ENCODE data around the gene NFKBIZ.
A peak's percentile ranks its signal among the peaks of the same experiment; 100 is the strongest.

The NFKBIZ gene

DNA sequence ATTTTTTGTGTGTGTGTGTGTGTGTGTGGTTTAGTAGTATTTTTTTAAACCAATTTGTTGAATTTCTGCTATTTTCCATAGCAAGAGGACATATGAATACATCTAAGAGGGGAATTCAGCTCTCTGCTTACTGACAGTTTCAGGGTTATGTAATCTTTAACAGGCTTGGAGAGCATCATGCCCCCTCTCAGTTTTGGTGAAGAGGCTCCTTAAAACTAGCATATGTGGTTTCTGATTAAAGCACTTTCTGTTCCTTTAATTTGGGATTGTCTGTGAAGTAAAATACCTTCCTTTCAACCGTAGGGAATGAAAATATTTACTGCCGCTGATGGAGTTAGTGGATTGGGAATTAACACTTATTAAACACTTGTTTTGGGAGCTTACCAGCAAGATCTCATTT, 19.4 kb upstream of the NFKBIZ start:
- TF ChIP-seq CTCF (conservative IDR thresholded peaks at IDR 0.05; ENCODE audit: control insufficient read depth, insufficient read depth, low read depth, low read length): no peak
- H3K4me3 ChIP-seq (ENCODE audit: control insufficient read depth, low read depth, low read length): no peak overlapping the region

DNA sequence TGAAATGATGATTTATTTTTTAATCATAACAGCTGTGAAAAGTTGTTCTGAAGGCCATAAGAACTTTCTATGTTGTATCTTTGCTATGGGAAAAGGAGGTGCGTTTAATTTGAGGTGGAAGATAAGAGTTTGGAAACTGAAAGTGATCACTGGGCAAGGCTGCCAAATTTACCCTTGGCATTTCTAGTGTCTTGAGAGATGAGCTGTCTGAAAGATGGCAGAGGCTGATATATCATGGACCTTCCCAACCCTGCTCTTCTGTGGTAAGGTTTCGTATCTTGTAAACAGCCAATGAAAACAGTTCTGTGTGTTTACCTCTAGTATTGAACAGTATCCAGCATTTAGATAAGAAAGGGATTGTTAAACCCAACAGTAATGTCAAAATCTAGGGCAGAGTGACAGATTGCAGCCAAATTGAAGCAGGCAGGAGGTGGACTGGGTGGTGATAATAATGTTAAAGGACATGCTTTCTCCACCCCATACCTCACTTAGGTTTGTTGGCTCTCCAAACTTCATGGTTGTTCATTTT, 15.8 kb upstream of the NFKBIZ start:
- H3K4me3 ChIP-seq (ENCODE audit: control insufficient read depth, low read depth, low read length): no peak overlapping the region
- no peak for TF ChIP-seq CTCF (conservative IDR thresholded peaks at IDR 0.05; ENCODE audit: control insufficient read depth, insufficient read depth, low read depth, low read length)
- no peak for DNase-seq (ENCODE audit: low read depth)

More for the DNA sequence above, 19.4 kb upstream of the NFKBIZ start:
- DNase-seq (ENCODE audit: low read depth): no peak

DNA sequence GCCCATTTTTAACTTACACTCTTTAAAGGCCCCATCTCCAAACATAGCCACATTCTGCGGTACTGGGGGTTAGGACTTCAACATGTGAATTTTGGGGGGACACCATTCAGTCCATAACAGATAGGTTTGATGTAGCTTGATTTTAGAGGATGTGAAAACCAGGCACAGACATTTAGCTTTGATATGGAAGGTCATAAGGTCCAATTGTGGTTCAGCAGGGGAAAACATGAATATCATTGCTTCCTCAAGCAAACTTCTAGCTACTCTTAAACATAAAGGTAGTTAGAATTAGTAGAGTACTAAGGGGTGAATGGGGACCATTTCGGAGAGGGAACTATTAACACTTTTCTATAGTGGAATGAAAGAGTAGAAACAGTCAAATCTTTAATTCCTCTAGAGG, 13.6 kb upstream of the NFKBIZ start:
- DNase-seq (ENCODE audit: low read depth): no peak
- H3K4me3 ChIP-seq (ENCODE audit: control insufficient read depth, low read depth, low read length): no peak overlapping the region
- no peak for TF ChIP-seq CTCF (conservative IDR thresholded peaks at IDR 0.05; ENCODE audit: control insufficient read depth, insufficient read depth, low read depth, low read length)

DNA sequence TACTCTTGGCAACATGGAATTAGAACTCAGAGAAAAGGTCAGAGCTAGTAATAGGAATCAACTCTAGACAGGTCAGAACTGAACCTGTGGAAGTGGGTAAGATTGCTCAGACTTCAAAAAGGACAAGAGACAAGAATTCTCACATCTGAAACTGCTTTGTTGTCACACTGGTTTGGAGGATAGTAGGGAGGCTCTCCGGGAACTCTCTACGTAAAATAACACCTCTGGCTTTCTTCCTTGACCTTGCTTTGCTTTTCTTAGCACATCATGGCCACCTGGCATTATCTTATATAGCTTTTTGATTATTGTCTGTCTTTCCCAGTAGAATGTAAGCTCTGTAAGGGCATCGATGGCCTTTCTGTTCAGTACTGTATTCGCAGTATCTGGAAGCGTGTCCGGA, 13.2 kb upstream of the NFKBIZ start:
- DNase-seq (ENCODE audit: low read depth): no peak
- no peak for TF ChIP-seq CTCF (conservative IDR thresholded peaks at IDR 0.05; ENCODE audit: control insufficient read depth, insufficient read depth, low read depth, low read length)
- no peak overlapping the region for H3K4me3 ChIP-seq (ENCODE audit: control insufficient read depth, low read depth, low read length)

GRCh38 chr3:101836652-101837598, 12.4 kb upstream of the NFKBIZ start:
- H3K4me3 ChIP-seq (ENCODE audit: control insufficient read depth, low read depth, low read length): no peak overlapping the region
- peak; percentile 80 for DNase-seq (ENCODE audit: low read depth)

DNA sequence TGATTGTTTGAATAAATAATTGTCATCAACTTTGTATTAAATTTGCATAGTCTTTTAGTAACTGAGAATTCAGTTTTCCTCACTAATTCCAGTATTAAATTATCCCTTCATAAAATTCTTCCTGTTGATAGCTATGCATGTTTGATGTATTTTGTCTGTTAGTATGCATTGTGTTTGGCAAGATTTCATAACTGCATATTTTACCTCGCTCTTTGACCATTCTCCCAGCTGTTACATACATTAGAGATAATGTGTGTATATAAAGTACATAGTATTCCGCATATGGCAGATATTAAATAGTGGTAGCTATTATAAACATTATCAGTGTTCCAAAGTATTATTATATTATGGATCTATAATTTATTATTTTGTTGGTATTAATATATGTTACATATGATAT, 10.6 kb upstream of the NFKBIZ start:
- DNase-seq (ENCODE audit: low read depth): no peak
- H3K4me3 ChIP-seq (ENCODE audit: control insufficient read depth, low read depth, low read length): no peak overlapping the region
- TF ChIP-seq CTCF (conservative IDR thresholded peaks at IDR 0.05; ENCODE audit: control insufficient read depth, insufficient read depth, low read depth, low read length): no peak

More at GRCh38 chr3:101836652-101837598, 12.4 kb upstream of the NFKBIZ start:
- TF ChIP-seq CTCF (conservative IDR thresholded peaks at IDR 0.05; ENCODE audit: control insufficient read depth, insufficient read depth, low read depth, low read length): no peak
